ENCODE data around the gene KRT82. TPM values are rescaled to one million over a fixed set of nuclear protein-coding genes. Genes with fewer than 3 reads are reported as not detected.

The KRT82 gene
- total RNA-seq, 1 experiment from 2014 or later, result not detected

DNA sequence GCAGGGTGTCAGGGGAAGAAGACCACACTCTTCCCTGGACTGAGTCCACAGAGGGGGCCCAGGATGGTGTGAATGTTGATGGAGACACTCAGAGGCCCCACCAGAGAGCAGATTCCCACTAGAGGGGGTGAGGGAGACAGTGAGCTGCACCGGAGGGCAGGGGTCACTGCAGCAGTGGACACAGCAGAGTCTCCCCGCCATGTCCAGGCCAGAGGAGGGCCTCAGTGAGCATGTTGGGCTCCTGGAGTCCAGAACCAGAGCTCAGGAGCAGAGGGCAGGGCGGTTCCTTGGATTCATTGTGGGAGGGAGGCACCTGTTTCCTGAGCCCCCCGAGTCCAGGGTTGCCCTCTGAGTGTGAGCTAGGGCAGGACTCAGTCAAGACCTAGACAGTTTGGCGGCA, 1.8 kb upstream of the KRT82 start:
- Mint-ChIP-seq H3K4me3 (ENCODE audit: unreplicated experiment) (no peak overlapping the region), H3K9me3 (ENCODE audit: unreplicated experiment) (no peaks in the 10 kb centered on the region), H3K4me1 (ENCODE audit: insufficient read depth, unreplicated experiment) (no peaks in the 10 kb centered on the region), H3K36me3 (ENCODE audit: insufficient read depth, unreplicated experiment) (no peaks in the 10 kb centered on the region), H3K27ac (ENCODE audit: low read depth, unreplicated experiment) (no peak overlapping the region), H3K27me3 (ENCODE audit: insufficient read depth, unreplicated experiment) (peaks cover 12% of the 10 kb centered on the region)
- BruUV-seq (replicated peaks), result no TSS peak
- POLR2A ChIA-PET, result no interaction called here
- CTCF ChIA-PET, result no interaction called here
- intact Hi-C loops (cut with micrococcal nuclease), result no loop called here
- no peak for TF ChIP-seq CTCF (IDR thresholded peaks at IDR 0.05; ENCODE audit: unreplicated experiment)
- no peak for DNase-seq (ENCODE audit: unreplicated experiment)

DNA sequence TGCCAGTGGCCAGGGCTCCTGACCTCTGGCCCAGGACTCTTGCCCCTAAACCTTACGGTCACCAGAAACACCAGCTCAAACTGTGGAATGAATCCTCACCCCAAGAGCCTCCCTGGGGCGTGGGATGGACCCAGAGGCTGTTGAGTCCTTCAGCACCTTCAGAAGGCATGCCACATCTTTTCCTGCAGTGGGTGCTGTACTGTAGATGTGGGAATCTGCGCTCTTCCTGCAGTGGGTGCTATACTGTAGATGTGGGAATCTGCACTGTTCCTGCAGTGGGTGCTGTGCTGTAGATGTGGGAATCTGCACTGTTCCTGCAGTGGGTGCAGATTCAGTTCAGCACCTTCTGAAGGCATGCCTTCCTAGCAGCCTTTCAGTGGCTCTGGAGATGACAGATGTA, 1.2 kb downstream of the KRT82 start:
- no peak for TF ChIP-seq CTCF (IDR thresholded peaks at IDR 0.05; ENCODE audit: unreplicated experiment)
- CTCF ChIA-PET, result interaction anchor here (0.8 kb wide), 1 partner anchor 89 kb away, joined by 4 read pairs; no protein-coding TSS in a partner anchor
- no peak for DNase-seq (ENCODE audit: unreplicated experiment)
- BruUV-seq (replicated peaks), result no TSS peak
- Mint-ChIP-seq H3K4me1 (ENCODE audit: insufficient read depth, unreplicated experiment) (no peaks in the 10 kb centered on the region), H3K4me3 (ENCODE audit: unreplicated experiment) (no peak overlapping the region), H3K27ac (ENCODE audit: low read depth, unreplicated experiment) (no peak overlapping the region), H3K27me3 (ENCODE audit: insufficient read depth, unreplicated experiment) (peaks cover 12% of the 10 kb centered on the region), H3K9me3 (ENCODE audit: unreplicated experiment) (no peaks in the 10 kb centered on the region), H3K36me3 (ENCODE audit: insufficient read depth, unreplicated experiment) (no peaks in the 10 kb centered on the region)
- POLR2A ChIA-PET, result interaction anchor here (1.6 kb wide), 1 partner anchor 89 kb away, joined by 4 read pairs; no protein-coding TSS in a partner anchor
- intact Hi-C loops (cut with micrococcal nuclease), result no loop called here

GRCh38 chr12:52403561-52403960, 2.6 kb downstream of the KRT82 start:
- Mint-ChIP-seq H3K27me3 (ENCODE audit: insufficient read depth, unreplicated experiment) (peaks cover 6% of the 10 kb centered on the region), H3K4me1 (ENCODE audit: insufficient read depth, unreplicated experiment) (no peaks in the 10 kb centered on the region), H3K9me3 (ENCODE audit: unreplicated experiment) (no peaks in the 10 kb centered on the region), H3K27ac (ENCODE audit: low read depth, unreplicated experiment) (no peak overlapping the region), H3K36me3 (ENCODE audit: insufficient read depth, unreplicated experiment) (no peaks in the 10 kb centered on the region), H3K4me3 (ENCODE audit: unreplicated experiment) (no peak overlapping the region)
- no peak for DNase-seq (ENCODE audit: unreplicated experiment)
- intact Hi-C loops (cut with micrococcal nuclease), result no loop called here
- TF ChIP-seq CTCF (IDR thresholded peaks at IDR 0.05; ENCODE audit: unreplicated experiment), result no peak
- POLR2A ChIA-PET, result interaction anchor here (1.1 to 1.6 kb wide), 2 partner anchors 9 to 91 kb away, joined by 4 read pairs; no protein-coding TSS in a partner anchor
- CTCF ChIA-PET, result interaction anchor here (0.9 kb wide), 1 partner anchor 20 kb away, joined by 3 read pairs; no protein-coding TSS in a partner anchor
- no TSS peak for BruUV-seq (replicated peaks)

DNA sequence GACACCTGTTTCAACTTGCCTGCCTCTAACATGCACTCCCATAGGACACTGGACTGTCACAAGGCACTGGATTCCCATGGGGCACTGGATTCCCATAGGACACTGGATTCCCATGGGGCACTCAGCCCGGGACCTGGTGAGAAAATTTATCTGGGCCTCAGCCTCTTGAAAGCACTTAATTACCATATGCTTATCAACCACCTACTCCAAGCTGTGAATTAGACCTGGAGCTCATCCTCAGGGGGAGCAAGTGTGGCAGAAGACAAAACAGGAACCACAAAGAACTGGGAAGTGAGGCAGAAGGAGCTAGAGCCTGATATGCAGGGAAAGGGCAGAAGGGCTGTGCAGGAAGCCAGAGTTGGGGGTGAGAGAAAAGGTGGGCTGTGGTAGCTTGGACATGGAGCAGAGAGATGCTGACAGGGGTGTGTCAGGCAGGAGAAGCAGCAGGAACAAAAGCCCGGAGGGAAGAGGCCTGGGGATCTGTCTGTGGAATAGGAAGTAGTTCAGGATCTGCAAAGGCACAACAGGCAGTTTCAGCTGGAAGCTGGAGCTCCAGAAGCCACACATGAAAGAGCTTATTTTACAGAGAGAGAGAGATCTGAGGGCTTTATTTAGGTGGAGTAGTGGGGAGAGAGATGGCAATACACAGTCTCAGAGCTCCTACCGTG, 3.1 kb downstream of the KRT82 start:
- ChIA-PET POLR2A (interaction anchor here (1.1 kb wide), 1 partner anchor 9 kb away, joined by 4 read pairs; no protein-coding TSS in a partner anchor), CTCF (interaction anchor here (0.9 to 1.4 kb wide), 2 partner anchors 13 to 19 kb away, joined by 3 to 5 read pairs; no protein-coding TSS in a partner anchor)
- intact Hi-C loops (cut with micrococcal nuclease), result no loop called here
- H3K4me3 Mint-ChIP-seq (ENCODE audit: unreplicated experiment), result no peak overlapping the region
- no peaks in the 10 kb centered on the region for H3K4me1 Mint-ChIP-seq (ENCODE audit: insufficient read depth, unreplicated experiment)
- no peak for DNase-seq (ENCODE audit: unreplicated experiment)
- no peak for TF ChIP-seq CTCF (IDR thresholded peaks at IDR 0.05; ENCODE audit: unreplicated experiment)
- H3K9me3 Mint-ChIP-seq (ENCODE audit: unreplicated experiment), result no peaks in the 10 kb centered on the region
- H3K36me3 Mint-ChIP-seq (ENCODE audit: insufficient read depth, unreplicated experiment), result no peaks in the 10 kb centered on the region
- no TSS peak for BruUV-seq (replicated peaks)
- no peak overlapping the region for H3K27ac Mint-ChIP-seq (ENCODE audit: low read depth, unreplicated experiment)
- peaks cover under 1% of the 10 kb centered on the region for H3K27me3 Mint-ChIP-seq (ENCODE audit: insufficient read depth, unreplicated experiment)

All from MCF 10A (cell line).